Measurements from ENCODE around the gene ESRRG. TPM values are rescaled to one million over a fixed set of nuclear protein-coding genes. Genes with fewer than 3 reads are reported as not detected.

ESRRG gene
- total and polyA plus RNA-seq, 2 experiments from 2014 or later, result 1.2 to 1.7 TPM

DNA sequence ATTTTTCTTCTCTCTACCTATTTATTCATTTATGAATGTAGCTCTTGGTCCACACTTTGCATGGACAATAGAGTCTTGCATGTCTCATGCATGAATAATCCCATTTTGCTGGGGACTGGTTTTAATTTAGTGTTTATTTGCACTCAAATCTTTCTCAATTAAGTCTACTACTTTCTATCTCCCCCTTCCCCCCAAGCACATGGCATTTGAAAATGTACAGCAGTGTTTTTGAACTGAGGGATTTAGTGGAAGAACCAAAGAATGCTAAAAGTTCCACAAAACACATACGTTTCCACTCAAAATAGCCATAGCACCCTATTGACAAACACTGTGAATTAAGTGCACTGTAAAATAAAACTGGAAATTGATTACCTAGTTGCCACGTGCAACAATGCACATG lies 180.5 kb downstream of the ESRRG start (continued):
- no peak for TF ChIP-seq ZNF331 (CRISPR knock-in tag; IDR thresholded peaks at IDR 0.05; ENCODE audit: low read depth)

- Histone ChIP-seq H3K27ac (ENCODE audit: low read depth) (no peak overlapping the region), H3K9me2 (ENCODE audit: insufficient read depth) (no peaks in the 10 kb centered on the region), H3K36me3 (ENCODE audit: insufficient read depth) (no peaks in the 10 kb centered on the region), H3K4me3 (no peak overlapping the region), H3K79me2 (replicated peaks; ENCODE audit: insufficient read depth) (no peaks in the 10 kb centered on the region), H3F3A (replicated peaks; ENCODE audit: low read depth) (no peaks in the 10 kb centered on the region), H2AFZ (no peak overlapping the region), H3K4me1 (ENCODE audit: insufficient read depth) (no peaks in the 10 kb centered on the region), H4K20me1 (replicated peaks; ENCODE audit: insufficient read depth) (no peaks in the 10 kb centered on the region), H3K27me3 (ENCODE audit: insufficient read depth) (no peaks in the 10 kb centered on the region), H3K4me2 (no peak overlapping the region)
- H3K4me3 Mint-ChIP-seq, result no peak overlapping the region
- H3K27ac Mint-ChIP-seq, result no peak overlapping the region
- H3K27me3 Mint-ChIP-seq (ENCODE audit: insufficient read depth, low read depth, poor library complexity), result no peaks in the 10 kb centered on the region
- TF ChIP-seq EZH2 (IDR thresholded peaks at IDR 0.05; ENCODE audit: low read depth, unreplicated experiment), result no peak
- no peak for TF ChIP-seq ZNF114 (CRISPR knock-in tag; IDR thresholded peaks at IDR 0.05)
- TF ChIP-seq, protein P1, sequence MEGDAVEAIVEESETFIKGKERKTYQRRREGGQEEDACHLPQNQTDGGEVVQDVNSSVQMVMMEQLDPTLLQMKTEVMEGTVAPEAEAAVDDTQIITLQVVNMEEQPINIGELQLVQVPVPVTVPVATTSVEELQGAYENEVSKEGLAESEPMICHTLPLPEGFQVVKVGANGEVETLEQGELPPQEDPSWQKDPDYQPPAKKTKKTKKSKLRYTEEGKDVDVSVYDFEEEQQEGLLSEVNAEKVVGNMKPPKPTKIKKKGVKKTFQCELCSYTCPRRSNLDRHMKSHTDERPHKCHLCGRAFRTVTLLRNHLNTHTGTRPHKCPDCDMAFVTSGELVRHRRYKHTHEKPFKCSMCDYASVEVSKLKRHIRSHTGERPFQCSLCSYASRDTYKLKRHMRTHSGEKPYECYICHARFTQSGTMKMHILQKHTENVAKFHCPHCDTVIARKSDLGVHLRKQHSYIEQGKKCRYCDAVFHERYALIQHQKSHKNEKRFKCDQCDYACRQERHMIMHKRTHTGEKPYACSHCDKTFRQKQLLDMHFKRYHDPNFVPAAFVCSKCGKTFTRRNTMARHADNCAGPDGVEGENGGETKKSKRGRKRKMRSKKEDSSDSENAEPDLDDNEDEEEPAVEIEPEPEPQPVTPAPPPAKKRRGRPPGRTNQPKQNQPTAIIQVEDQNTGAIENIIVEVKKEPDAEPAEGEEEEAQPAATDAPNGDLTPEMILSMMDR (conservative IDR thresholded peaks at IDR 0.05; ENCODE audit: low read depth in 2 of 2), result no peak
- TF ChIP-seq NANOG (IDR thresholded peaks at IDR 0.05; ENCODE audit: borderline replicate concordance), result no peak
- TF ChIP-seq STAT1 (IDR thresholded peaks at IDR 0.05; ENCODE audit: unreplicated experiment), result no peak
- no peak for TF ChIP-seq ETS1 (IDR thresholded peaks at IDR 0.05)
- TF ChIP-seq JUNB (IDR thresholded peaks at IDR 0.05; ENCODE audit: unreplicated experiment), result no peak
- TF ChIP-seq CREB1 (CRISPR knock-in tag; IDR thresholded peaks at IDR 0.05; ENCODE audit: low read depth), result no peak
- no peak for TF ChIP-seq POLR2AphosphoS5 (IDR thresholded peaks at IDR 0.05; ENCODE audit: low read depth)
- TF ChIP-seq, protein P2, sequence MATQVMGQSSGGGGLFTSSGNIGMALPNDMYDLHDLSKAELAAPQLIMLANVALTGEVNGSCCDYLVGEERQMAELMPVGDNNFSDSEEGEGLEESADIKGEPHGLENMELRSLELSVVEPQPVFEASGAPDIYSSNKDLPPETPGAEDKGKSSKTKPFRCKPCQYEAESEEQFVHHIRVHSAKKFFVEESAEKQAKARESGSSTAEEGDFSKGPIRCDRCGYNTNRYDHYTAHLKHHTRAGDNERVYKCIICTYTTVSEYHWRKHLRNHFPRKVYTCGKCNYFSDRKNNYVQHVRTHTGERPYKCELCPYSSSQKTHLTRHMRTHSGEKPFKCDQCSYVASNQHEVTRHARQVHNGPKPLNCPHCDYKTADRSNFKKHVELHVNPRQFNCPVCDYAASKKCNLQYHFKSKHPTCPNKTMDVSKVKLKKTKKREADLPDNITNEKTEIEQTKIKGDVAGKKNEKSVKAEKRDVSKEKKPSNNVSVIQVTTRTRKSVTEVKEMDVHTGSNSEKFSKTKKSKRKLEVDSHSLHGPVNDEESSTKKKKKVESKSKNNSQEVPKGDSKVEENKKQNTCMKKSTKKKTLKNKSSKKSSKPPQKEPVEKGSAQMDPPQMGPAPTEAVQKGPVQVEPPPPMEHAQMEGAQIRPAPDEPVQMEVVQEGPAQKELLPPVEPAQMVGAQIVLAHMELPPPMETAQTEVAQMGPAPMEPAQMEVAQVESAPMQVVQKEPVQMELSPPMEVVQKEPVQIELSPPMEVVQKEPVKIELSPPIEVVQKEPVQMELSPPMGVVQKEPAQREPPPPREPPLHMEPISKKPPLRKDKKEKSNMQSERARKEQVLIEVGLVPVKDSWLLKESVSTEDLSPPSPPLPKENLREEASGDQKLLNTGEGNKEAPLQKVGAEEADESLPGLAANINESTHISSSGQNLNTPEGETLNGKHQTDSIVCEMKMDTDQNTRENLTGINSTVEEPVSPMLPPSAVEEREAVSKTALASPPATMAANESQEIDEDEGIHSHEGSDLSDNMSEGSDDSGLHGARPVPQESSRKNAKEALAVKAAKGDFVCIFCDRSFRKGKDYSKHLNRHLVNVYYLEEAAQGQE (IDR thresholded peaks at IDR 0.05; ENCODE audit: unreplicated experiment), result no peak
- TF ChIP-seq EZH2phosphoT487 (IDR thresholded peaks at IDR 0.05; ENCODE audit: unreplicated experiment), result no peak
- H3K36me3 Mint-ChIP-seq (ENCODE audit: low read depth), result no peaks in the 10 kb centered on the region
- H3K9me3 Mint-ChIP-seq, result no peaks in the 10 kb centered on the region
- no peak for ATAC-seq
- H3K4me1 Mint-ChIP-seq, result no peaks in the 10 kb centered on the region
- DNase-seq (ENCODE audit: low spot score), result no peak
These were observed 181.0 kb downstream of the ESRRG start for GRCh38 chr1:216542263-216542662.

All from GM23338 (cell line).